Activated CD4-positive, CD25-positive, alpha-beta regulatory T cell (primary cell): Measurements from ENCODE around the gene E2F6.

Source experiments
- DNase-seq, 4 experiments: peaks; one replicate each; lab custom pipeline; 2025; lab: John Stamatoyannopoulos, UW

Gene E2F6

DNA sequence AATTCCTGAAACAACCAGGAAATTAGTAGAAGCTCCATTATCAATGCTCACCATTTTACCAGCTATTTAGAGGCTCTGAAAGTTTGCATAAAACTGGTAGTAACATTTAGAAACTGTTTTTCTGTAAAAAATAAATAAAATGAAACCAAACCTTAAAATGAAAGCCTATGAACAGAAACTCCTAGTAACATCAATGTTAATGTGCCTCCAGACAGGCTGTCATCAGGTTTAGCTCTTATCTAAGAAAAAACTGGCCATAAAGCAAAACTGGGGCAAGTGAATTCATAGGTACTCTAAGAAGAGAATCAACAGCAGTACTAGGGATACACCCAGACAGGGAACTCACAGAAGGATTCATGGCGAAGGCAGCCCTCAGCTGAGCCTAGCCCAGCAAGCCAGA is 8.0 kb downstream of the E2F6 start:
- no peak for DNase-seq

DNA sequence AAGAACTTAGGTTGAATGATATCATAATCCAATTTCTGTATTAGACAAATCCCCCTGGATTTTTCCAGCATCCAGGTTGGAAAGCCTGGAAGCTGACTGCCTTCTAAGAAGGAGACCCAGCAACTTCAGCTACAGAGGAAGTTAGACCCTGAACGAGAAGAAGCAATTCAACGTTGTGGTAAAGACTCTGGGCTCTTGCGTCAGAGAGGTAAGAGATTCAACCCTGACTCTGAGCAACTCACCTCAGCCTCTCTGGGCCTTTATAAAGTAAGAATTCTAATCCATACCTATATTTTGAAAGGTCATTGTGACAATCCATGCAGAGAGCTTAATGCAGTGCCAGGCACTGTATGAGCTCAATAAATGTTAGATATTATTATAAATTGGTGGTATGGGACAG is 9.7 kb downstream of the E2F6 start:
- no peak for DNase-seq

DNA sequence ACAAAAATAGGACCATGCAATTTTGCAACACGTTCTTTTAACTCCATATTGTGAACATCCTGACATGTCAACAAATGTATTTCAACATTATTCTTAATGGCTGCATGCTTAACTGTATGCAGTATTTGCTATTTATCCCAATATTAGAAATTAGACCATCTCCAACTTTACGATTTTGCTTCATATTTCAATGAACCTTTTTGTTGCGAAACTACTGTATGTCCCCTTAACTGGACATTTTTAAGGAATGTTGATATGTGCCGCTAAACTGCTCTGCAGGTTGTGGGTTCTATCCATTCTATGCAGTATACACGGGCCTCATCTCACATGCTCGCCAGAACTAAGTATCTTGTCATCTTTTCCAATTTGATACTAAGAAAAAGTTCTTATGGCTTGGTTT is 11.1 kb downstream of the E2F6 start:
- DNase-seq = no peak

GRCh38 chr2:11450791-11451190 is 15.2 kb downstream of the E2F6 start:
- no peak for DNase-seq

DNA sequence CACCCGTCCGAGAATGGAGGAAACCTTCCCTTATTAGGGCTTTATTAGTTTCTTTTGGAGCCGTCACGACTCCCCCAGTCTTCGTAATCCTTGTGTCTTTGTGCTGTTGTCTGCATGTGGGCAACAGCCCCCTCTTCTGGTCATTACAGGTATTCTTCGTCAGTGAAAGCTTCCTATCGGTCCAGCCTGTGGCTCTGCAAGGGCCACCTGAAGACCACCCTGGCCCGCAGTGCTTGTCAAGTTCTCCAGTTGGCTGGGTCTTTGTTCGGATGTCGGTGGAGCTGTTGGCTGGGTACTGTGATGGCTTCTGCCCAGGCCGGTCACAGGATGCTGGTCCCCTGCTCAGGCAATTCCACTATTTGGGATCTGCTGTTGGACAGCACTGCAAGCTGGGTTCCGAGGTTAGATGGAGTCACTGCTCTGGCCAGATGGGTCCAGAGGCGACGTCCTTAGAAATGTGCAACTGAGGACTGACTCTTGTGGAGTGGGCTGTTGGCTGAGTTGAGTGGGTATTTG is 19.2 kb downstream of the E2F6 start:
- peak; percentile 7 to 14 (median 7) for DNase-seq

GRCh38 chr2:11444737-11445136 is 21.2 kb downstream of the E2F6 start:
- DNase-seq = no peak

DNA sequence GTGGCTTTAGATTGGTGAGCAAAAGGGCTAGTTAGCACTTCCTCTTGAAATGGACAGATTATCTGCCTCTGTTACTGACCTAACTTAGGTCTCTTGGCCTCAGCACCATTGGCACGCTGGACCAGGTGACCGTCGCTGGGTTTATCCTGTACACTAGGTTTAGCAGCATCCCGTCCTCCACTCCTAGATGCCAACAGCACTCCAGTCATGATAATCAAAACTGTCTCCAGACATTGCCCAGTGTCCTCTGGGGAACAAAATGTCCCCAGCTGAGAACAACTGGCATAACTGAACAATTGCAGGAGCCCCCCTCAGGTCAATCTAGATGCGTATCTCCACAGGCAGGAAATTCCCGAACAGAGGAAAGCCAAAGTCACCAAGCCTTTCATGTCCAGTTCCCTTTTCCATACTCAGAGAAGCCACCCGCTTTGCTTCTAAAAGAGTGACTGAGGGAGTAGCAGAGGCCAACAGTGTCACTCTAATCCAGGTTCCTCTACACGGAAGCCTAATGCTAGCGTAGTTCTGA is 27.3 kb downstream of the E2F6 start:
- DNase-seq = no peak

- DNase-seq = no peak
Observed at GRCh38 chr2:11437602-11438001, 28.4 kb downstream of the E2F6 start.

GRCh38 chr2:11435036-11435435 is 30.9 kb downstream of the E2F6 start:
- DNase-seq = no peak

DNA sequence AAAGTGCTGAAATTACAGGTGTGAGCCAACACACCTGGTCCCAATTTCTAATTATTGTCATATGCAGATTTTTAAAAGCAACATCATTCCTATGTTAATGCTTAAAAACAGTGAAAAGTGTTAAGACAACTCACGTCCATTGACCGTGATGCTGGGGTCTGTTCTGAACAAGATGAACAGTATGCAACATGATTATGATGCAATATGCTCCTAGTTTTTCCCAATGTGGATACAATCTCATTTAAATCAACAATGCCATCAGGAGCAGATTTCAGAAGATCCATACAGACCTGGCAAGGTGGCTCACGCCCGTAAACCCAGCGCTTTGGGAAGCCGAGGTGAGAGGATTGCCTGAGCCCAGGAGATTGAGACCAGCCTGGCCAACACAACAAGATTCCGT is 31.5 kb downstream of the E2F6 start:
- no peak for DNase-seq

- no peak for DNase-seq
Observed at GRCh38 chr2:11433822-11434221, 32.1 kb downstream of the E2F6 start.

- DNase-seq = no peak
Observed at GRCh38 chr2:11430729-11431128, 35.2 kb downstream of the E2F6 start.

GRCh38 chr2:11427224-11427623 is 38.7 kb downstream of the E2F6 start:
- no peak for DNase-seq

DNA sequence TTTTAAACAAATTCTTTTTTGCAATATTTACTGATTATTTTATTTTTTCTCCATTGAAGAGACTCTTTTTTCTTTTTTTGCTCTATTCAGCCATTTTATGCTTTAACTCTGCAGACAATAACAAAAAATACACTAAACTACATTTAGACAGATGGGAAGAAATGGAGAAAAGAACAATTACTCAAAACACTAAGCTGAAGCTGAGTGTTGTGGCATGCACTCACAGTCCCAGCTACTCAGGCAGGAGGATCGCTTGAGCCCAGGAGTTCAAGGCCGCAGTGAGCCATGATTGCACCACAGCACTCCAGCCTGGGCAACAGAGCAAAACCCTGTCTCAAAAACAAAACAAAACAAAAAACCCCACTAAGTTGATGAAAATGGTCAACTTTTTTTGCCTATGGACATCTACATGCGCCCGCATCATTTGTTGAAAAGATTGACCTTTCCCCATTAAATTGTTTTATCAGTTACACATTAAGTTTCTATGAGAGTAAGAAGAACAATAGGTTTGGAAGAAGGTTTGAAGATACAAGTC is 43.0 kb downstream of the E2F6 start:
- DNase-seq = no peak

DNA sequence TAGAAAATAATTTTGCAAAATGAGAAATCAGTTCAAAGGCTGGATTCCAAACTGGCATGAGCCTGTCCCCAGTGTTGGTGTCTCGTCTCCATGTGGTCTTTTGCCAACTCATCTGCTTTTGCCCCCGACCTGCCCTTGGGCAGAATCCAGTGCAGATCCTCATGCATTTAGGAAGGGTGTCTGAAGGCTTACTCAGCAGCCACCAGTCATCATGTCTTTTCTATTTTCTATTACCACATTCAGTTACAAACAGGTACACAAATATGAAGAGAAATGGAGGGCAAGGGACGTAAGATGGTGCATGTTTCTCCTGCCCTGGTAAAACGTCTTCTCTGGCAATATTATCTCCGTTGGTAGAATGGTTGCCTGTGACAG is 43.5 kb downstream of the E2F6 start:
- DNase-seq = no peak

- DNase-seq = no peak
Observed at GRCh38 chr2:11421863-11422490, 44.0 kb downstream of the E2F6 start.

DNA sequence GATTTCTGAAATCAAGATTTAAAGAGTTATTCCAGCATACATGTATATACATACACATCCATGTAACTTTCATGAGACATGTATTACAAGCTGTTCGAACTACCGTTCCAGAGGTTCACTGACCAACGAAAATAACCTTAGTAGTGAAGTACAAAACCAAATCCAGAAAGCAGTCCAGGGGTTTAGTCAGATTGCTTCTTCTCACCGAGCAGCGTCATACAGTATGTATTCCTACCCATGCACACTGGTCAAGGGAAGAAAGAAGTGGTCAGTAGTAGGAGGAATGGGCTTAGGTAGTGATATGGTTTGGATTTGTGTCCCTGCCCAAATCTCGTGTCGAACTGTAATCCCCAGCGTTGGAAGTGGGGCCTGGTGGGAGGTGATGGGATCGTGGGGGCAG is 45.3 kb downstream of the E2F6 start:
- no peak for DNase-seq

DNA sequence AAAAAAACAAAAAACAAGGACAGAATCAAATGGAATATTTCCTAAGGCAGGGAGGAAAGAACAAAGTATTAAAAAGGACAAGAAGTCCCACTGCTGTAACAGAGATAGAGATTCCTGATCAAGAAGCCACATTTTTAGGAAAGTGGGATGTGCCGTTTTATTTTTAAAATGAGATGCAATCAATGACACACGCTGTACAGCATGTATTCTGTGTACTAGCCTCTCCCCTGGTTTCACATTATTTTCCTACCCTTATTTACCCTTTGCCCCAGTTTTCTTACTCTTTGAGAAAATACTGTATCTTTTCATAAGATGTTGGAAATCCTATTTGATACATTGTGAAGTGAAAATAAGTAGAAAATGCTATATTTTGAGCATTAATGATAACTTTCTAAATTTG is 45.8 kb downstream of the E2F6 start:
- no peak for DNase-seq

DNA sequence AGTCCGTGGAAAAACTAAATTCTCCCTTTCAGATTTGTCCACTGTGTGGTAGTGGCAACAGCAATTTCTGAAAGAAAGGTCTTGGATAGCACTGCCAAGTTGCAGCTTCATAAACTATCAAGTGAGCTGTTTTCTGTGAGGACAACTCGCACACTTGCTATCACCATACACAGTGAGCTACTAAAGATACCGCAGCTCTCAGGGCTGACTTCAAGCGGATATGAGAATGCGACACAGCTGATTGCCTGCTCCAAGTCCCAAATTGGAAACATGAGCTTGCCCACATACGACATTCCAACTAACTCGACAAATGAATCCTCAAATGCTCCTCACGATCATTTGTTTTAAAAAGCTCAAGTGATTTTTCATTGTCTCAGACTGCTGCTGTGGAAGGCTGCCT is 46.2 kb downstream of the E2F6 start:
- DNase-seq = no peak

- no peak for DNase-seq
Observed at GRCh38 chr2:11417946-11418585, 47.9 kb downstream of the E2F6 start.

GRCh38 chr2:11416931-11417330 is 49.0 kb downstream of the E2F6 start:
- no peak for DNase-seq

GRCh38 chr2:11416186-11416585 is 49.8 kb downstream of the E2F6 start:
- no peak for DNase-seq

DNA sequence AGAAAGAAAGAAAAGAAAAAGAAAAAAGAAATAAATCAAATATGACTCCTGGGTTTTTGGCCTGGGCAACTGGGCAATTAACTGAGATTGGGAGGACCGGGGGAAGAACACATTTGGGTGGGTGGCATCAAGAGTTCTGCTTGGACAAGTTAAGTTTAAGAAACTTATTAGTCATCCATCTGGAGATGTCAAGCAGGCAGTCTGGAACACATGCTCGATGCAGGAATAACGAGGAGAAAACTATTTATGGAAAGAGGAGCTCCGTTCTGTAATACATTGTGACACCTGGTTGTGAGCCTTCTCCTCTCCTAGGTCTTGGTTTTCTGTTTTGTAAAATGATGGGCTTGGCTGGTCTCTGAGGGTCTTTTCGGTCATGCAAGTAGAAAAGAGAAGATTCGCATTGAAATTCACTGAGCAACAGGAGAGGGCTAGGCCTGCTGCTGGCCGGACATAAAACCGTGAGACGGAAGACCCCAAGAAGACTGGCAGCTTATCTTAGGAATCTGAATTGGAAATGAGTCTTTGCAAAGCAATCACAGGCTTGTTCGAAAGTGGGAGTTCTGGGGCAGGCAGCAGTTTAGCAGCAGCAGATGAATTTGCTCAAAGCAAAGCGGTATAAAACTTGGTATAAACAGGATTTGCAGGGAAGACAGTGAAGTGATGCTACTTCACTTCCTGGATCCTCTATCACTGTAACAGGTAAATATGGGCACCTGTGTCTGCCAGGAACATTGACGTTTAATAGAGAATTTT is 51.4 kb downstream of the E2F6 start:
- no peak for DNase-seq
